Trophoblast cell (in vitro differentiated cells and primary cell): ENCODE measurements around the gene TTC9.

Experiments used
- DNase-seq, 2 donors: peaks; one replicate each; pipeline ENCODE4 v3.0.0-alpha.2; 2016
- H2AFZ ChIP-seq: 2 replicates; pipeline ENCODE4 v1.6.1; 2013; ENCODE audit warnings: low read length, moderate library complexity, mild to moderate bottlenecking; ENCODE audit not compliant: insufficient read depth, poor library complexity
- H2AK5ac ChIP-seq: 2 replicates; pipeline ENCODE4 v1.6.1; 2013; ENCODE audit warnings: mild to moderate bottlenecking, low read length
- H2BK120ac ChIP-seq: 2 replicates; pipeline ENCODE4 v1.6.1; 2013; ENCODE audit warnings: low read length, mild to moderate bottlenecking, moderate library complexity; ENCODE audit not compliant: insufficient read depth, poor library complexity
- H2BK12ac ChIP-seq: 2 replicates; pipeline ENCODE4 v1.6.1; 2013; ENCODE audit warnings: mild to moderate bottlenecking, low read length, moderate library complexity
- H2BK5ac ChIP-seq: 2 replicates; pipeline ENCODE4 v1.6.1; 2013; ENCODE audit warnings: low read length, low read depth, moderate library complexity, mild to moderate bottlenecking; ENCODE audit not compliant: poor library complexity
- H3K14ac ChIP-seq: 2 replicates; pipeline ENCODE4 v1.6.1; 2013; ENCODE audit warnings: mild to moderate bottlenecking, low read length
- H3K18ac ChIP-seq: 2 replicates; pipeline ENCODE4 v1.6.1; 2013; ENCODE audit warnings: mild to moderate bottlenecking, low read length
- H3K23ac ChIP-seq: 2 replicates; pipeline ENCODE4 v1.6.1; 2013; ENCODE audit warnings: low read length
- H3K27ac ChIP-seq: 2 replicates; pipeline ENCODE4 v1.5.1; 2013; ENCODE audit warnings: low read depth, mild to moderate bottlenecking, inconsistent platforms, low read length, moderate library complexity
- H3K27me3 ChIP-seq: 2 replicates; pipeline ENCODE4 v1.6.1; 2013; ENCODE audit warnings: inconsistent platforms, mild to moderate bottlenecking, low read length, moderate library complexity; ENCODE audit not compliant: insufficient read depth
- H3K36me3 ChIP-seq, 2 experiments: 1 replicate in 1 of 2; 2 replicates in 1 of 2; pipeline ENCODE4 v1.6.1; 2013; ENCODE audit warnings: low read length in 2 of 2, mild to moderate bottlenecking in 2 of 2, moderate library complexity in 1 of 2; ENCODE audit not compliant: insufficient read depth in 2 of 2, control insufficient read depth in 1 of 2
- H3K4ac ChIP-seq: 2 replicates; pipeline ENCODE4 v1.6.1; 2013; ENCODE audit warnings: low read depth, mild to moderate bottlenecking, low read length, moderate library complexity
- H3K4me1 ChIP-seq, 2 experiments: 1 replicate in 1 of 2; 2 replicates in 1 of 2; pipeline ENCODE4 v1.6.1; 2013; ENCODE audit warnings: low read length in 2 of 2, mild to moderate bottlenecking in 2 of 2, moderate library complexity in 1 of 2; ENCODE audit not compliant: insufficient read depth in 2 of 2, control insufficient read depth in 1 of 2
- H3K4me2 ChIP-seq: 2 replicates; pipeline ENCODE4 v1.6.1; 2013; ENCODE audit warnings: inconsistent platforms, mild to moderate bottlenecking, low read length, moderate library complexity
- H3K4me3 ChIP-seq: 2 replicates; pipeline ENCODE4 v1.5.1; 2013; ENCODE audit warnings: mild to moderate bottlenecking, low read depth, low read length, inconsistent platforms
- H3K79me1 ChIP-seq: one replicate; pipeline ENCODE4 v1.6.1; 2013; ENCODE audit warnings: low read length
- H3K79me2 ChIP-seq: 2 replicates; pipeline ENCODE4 v1.6.1; 2013; ENCODE audit warnings: low read length, mild to moderate bottlenecking; ENCODE audit not compliant: control insufficient read depth, insufficient read depth, poor library complexity
- H3K9ac ChIP-seq: 2 replicates; pipeline ENCODE4 v1.6.1; 2013; ENCODE audit warnings: mild to moderate bottlenecking, low read length
- H3K9me3 ChIP-seq: 2 replicates; pipeline ENCODE4 v1.6.1; 2013; ENCODE audit warnings: low read depth, mild to moderate bottlenecking, control low read depth, inconsistent platforms, low read length; ENCODE audit not compliant: insufficient read depth
- H4K12ac ChIP-seq: 2 replicates; pipeline ENCODE4 v1.6.1; 2013; ENCODE audit warnings: low read depth, mild to moderate bottlenecking, low read length, moderate library complexity
- H4K8ac ChIP-seq: 2 replicates; pipeline ENCODE4 v1.6.1; 2013; ENCODE audit warnings: low read depth, mild to moderate bottlenecking, low read length, moderate library complexity
- H4K91ac ChIP-seq: one replicate; pipeline ENCODE4 v1.6.1; 2013; ENCODE audit warnings: low read depth, mild to moderate bottlenecking, low read length, moderate library complexity
- WGBS: extraction: QIAGEN DNeasy Blood & Tissue Kit; methylation state at CpG from one replicate; pipeline ENCODE4 v1.1.7; 2013; ENCODE audit warnings: missing lambda C conversion rate; ENCODE audit not compliant: insufficient read length, insufficient coverage; ENCODE audit errors: extremely low coverage; 5-methylcytosine and 5-hydroxymethylcytosine counted together

The TTC9 gene

DNA sequence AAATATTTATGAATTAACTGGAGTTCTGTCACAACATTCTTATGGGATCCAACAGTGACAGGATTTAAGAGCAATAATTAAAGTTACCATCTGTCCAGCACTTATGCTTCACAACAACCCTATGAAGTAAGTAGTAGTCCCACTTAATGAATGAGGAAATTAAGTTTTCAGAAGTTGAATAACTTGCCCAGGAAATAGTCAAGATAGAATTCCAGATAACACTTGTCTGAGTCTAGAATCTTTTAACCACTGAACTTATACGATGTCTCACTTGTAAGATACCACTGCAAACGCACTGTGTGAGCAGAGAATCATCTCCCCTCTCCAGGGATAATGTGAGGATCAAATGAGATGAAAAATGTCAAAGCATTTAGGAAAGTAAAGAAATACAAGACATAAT, 3.3 kb upstream of the TTC9 start:
- no peak overlapping the region for H2BK120ac ChIP-seq
- H3K27ac ChIP-seq = no peak overlapping the region
- H3K18ac ChIP-seq = no peak overlapping the region
- no peak overlapping the region for H2AFZ ChIP-seq
- no peak overlapping the region for H3K9ac ChIP-seq
- no peak overlapping the region for H4K8ac ChIP-seq
- peak in 1 of 2 donors; percentile 70 for DNase-seq
- no peak overlapping the region for H4K12ac ChIP-seq
- H2AK5ac ChIP-seq = no peak overlapping the region
- no peaks in the 10 kb centered on the region for H3K36me3 ChIP-seq
- H3K79me2 ChIP-seq = peaks cover 5% of the 10 kb centered on the region
- no peak overlapping the region for H2BK5ac ChIP-seq
- no peak overlapping the region for H3K23ac ChIP-seq
- H3K4me2 ChIP-seq = no peak overlapping the region
- peaks cover 2% of the 10 kb centered on the region for H3K9me3 ChIP-seq
- no peak overlapping the region for H4K91ac ChIP-seq
- H3K4me1 ChIP-seq = peaks cover 10 to 11% of the 10 kb centered on the region in 2 experiments
- H3K14ac ChIP-seq = no peak overlapping the region
- WGBS = no CpG with 5 or more reads among the region's 2 CpGs
- H3K4me3 ChIP-seq = no peak overlapping the region
- H3K27me3 ChIP-seq = no peaks in the 10 kb centered on the region
- no peak overlapping the region for H2BK12ac ChIP-seq
- peaks cover 5% of the 10 kb centered on the region for H3K79me1 ChIP-seq
- H3K4ac ChIP-seq = no peak overlapping the region

DNA sequence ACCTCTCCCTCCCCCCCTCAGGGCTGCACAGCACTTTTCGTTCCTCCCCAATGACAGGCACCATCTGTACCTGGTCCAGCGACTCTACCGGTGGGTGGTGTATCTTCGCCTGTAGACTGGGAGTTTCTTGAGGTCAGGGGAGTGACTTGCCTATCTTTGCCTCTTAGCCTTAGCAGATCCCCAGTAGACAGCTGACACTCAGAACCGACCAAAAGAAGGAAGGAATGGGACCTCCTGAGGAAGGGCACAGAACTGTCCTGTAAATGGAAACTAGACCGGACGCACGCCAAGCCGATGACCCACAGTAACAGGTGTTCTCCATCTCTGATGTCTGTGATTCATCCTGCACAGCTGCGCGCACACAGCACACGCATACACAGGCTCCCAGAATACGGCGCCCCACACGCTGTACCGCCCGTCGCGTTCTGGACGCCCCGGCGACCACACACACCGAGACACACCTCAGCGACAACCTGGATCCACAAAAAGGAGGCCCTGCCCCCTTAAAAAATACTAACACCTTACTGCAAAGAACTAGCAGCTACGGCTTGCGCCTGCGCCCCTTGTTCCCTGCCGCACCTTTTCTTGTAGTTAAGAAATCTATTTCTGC, 673 bp upstream of the TTC9 start:
- Histone ChIP-seq H3K9ac (no peak overlapping the region), H3K18ac (peak overlapping the region; percentile 14), H2BK120ac (no peak overlapping the region), H3K4me2 (peak overlapping the region; percentile 65), H4K12ac (no peak overlapping the region), H2AFZ (peak overlapping the region; percentile 39), H2BK12ac (no peak overlapping the region), H3K23ac (no peak overlapping the region), H3K27ac (no peak overlapping the region), H3K79me2 (peaks cover 6% of the 10 kb centered on the region), H3K9me3 (peaks cover under 1% of the 10 kb centered on the region), H4K8ac (no peak overlapping the region), H3K4me1 (peaks cover 10 to 11% of the 10 kb centered on the region in 2 experiments), H3K36me3 (no peaks in the 10 kb centered on the region), H3K27me3 (no peaks in the 10 kb centered on the region), H2AK5ac (no peak overlapping the region), H2BK5ac (no peak overlapping the region), H3K4me3 (peak overlapping the region; percentile 79), H3K79me1 (peaks cover 5% of the 10 kb centered on the region), H3K14ac (no peak overlapping the region), H3K4ac (no peak overlapping the region), H4K91ac (no peak overlapping the region)
- peak; percentile 49 to 64 for DNase-seq
- no CpG with 5 or more reads among the region's 28 CpGs for WGBS

DNA sequence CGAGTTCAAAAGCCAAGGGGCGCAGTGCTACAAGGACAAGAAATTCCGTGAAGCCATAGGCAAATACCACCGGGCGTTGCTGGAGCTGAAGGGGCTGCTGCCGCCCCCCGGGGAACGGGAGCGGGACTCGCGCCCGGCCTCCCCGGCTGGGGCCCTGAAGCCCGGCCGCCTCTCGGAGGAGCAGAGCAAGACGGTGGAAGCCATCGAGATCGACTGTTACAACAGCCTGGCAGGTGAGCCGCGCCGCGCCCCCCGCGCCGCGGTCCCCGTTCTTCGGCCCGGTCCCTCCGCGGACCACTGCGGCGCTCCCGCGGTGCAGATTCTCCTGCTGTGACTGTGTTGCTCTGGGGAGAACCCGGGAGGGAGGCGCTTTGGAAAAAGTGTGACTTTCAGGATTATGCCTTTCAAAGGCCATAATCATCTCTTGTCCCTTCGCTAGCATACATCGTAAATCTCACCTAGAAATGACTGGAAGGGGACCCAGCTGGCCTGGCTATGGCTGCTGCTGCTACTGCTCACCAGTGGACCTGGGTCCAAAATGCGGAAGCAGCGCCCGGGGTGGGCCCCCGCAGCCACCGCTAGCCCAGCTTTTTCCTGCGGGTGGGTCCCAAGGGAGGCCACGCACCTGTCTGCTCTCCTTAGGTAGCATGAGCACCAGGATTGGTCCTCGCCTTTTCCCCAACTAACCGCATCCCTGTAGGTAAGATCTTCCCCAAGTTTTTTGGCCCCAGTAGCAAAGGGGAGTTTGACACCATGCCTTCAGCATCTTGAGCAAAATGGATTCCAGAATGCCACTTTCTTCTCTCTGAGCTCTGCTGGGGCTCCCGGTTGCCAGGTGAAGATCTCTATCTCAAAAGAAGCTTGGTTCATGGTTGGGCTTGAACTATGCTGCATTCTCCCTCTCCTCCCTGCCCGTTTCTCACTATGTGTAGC, 853 bp downstream of the TTC9 start:
- Histone ChIP-seq H4K8ac (peak overlapping the region; percentile 76), H3K4me2 (peak overlapping the region; percentile 65), H3K27ac (no peak overlapping the region), H3K9ac (peak overlapping the region; percentile 75), H3K36me3 (no peaks in the 10 kb centered on the region), H3K4me1 (peaks cover 10 to 11% of the 10 kb centered on the region in 2 experiments), H3K23ac (no peak overlapping the region), H2AK5ac (no peak overlapping the region), H3K14ac (peak overlapping the region; percentile 50), H4K12ac (peak overlapping the region; percentile 26), H4K91ac (peak overlapping the region; percentile 82), H2BK12ac (peak overlapping the region; percentile 53), H3K4me3 (peak overlapping the region; percentile 79), H3K79me1 (peaks cover 5% of the 10 kb centered on the region), H3K18ac (peak overlapping the region; percentile 89), H3K4ac (peak overlapping the region; percentile 88), H3K27me3 (no peaks in the 10 kb centered on the region), H2AFZ (peak overlapping the region; percentile 97), H3K9me3 (no peaks in the 10 kb centered on the region), H2BK120ac (peak overlapping the region; percentile 28), H3K79me2 (peaks cover 6% of the 10 kb centered on the region), H2BK5ac (no peak overlapping the region)
- peak in 1 of 2 donors; percentile 51 for DNase-seq
- WGBS = no CpG with 5 or more reads among the region's 51 CpGs

GRCh38 chr14:70643967-70644366, 2.3 kb downstream of the TTC9 start:
- Histone ChIP-seq H3K9ac (no peak overlapping the region), H3K4me3 (no peak overlapping the region), H3K23ac (no peak overlapping the region), H2BK12ac (no peak overlapping the region), H3K27me3 (no peaks in the 10 kb centered on the region), H2AK5ac (no peak overlapping the region), H3K14ac (no peak overlapping the region), H3K4me2 (no peak overlapping the region), H3K79me2 (peaks cover 6% of the 10 kb centered on the region), H3K9me3 (no peaks in the 10 kb centered on the region), H3K36me3 (no peaks in the 10 kb centered on the region), H3K4me1 (peaks cover 10 to 11% of the 10 kb centered on the region in 2 experiments), H2AFZ (no peak overlapping the region), H4K12ac (no peak overlapping the region), H3K27ac (no peak overlapping the region), H4K8ac (no peak overlapping the region), H2BK120ac (no peak overlapping the region), H3K18ac (no peak overlapping the region), H3K4ac (peak overlapping the region; percentile 16), H3K79me1 (peaks cover 5% of the 10 kb centered on the region), H4K91ac (no peak overlapping the region), H2BK5ac (no peak overlapping the region)
- whole genome bisulfite sequencing = no CpG with 5 or more reads among the region's 5 CpGs
- DNase-seq = no peak
